GM18508 (cell line): ENCODE results near the gene ZNF394.

Source experiments
- ATAC-seq: cut with Tn5 transposase; IDR thresholded peaks from one replicate; pipeline ENCODE4 v1.9.1; 2021; ENCODE audit warnings: moderate number of reproducible peaks; ENCODE audit not compliant: insufficient read depth, unreplicated experiment

ZNF394 gene

GRCh38 chr7:99453105-99453504 lies 47.0 kb downstream of the ZNF394 start:
- ATAC-seq, result no peak

GRCh38 chr7:99452541-99452940 lies 47.5 kb downstream of the ZNF394 start:
- ATAC-seq, result no peak

DNA sequence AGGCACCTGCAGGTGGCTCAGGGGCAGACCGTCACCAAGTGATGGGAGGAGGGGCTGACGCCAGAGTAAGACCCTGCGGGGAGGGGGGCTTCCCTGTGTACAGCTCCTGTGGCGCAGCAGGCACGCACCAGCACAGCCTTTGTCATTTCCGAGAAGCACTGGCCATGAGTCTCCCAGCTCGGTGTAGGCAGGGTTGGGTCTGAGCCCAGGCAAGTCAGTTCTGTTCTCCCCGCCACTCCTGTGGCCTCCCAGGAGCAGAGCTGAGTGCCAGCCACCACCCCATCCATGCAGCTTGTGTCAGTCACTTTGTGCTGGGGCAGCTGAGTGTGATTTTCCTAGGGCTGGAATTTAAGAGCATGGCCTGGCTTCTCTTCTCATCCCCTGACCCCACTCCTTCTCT lies 48.1 kb downstream of the ZNF394 start:
- ATAC-seq, result no peak

- ATAC-seq, result no peak
Observed at GRCh38 chr7:99449326-99449725, 50.8 kb downstream of the ZNF394 start.

DNA sequence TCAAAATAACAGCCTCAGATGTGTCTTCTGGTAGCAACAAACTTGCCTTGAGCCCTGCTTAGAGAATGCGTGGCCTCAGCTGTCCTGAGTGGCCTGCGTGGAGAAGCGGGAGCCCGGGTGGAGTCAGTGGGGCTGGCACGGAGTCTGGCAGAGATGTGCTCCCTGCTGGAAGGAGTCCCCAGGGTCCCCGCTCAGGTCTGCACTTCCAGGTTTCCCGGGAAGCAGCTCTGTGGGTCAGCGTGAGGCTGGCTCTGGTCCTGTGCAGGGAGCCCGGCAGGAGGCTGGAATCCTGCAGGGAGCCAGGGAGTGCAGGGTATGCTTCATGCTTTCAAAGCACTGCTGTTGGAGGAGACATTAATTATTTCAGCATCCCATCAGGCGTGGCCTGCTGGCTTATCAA lies 51.2 kb downstream of the ZNF394 start:
- ATAC-seq, result no peak

DNA sequence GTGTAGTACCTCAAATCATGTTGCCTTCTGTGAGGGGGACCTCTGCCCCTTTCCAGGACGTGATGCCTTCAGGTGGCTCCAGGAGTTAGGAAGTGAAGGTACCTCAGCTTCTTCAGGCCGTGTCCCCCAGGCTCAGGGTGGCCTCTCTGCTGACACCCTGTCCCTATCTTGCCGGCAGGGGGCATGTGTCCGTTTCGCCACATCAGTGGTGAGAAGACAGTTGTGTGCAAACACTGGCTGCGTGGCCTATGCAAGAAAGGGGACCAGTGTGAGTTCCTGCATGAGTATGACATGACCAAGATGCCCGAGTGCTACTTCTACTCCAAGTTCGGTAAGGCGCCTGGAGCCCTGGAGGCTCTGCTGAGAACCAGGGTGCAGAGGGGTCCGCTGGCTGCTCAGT lies 52.1 kb downstream of the ZNF394 start:
- ATAC-seq, result no peak

- ATAC-seq, result no peak
Observed at GRCh38 chr7:99446096-99446495, 54.0 kb downstream of the ZNF394 start.
